HG03196 (cell line): ENCODE data around the gene LENG8.

Source experiments
- ATAC-seq: cut with Tn5 transposase; IDR thresholded peaks from one replicate; pipeline ENCODE4 v1.9.1; 2021; ENCODE audit not compliant: unreplicated experiment

Gene LENG8

DNA sequence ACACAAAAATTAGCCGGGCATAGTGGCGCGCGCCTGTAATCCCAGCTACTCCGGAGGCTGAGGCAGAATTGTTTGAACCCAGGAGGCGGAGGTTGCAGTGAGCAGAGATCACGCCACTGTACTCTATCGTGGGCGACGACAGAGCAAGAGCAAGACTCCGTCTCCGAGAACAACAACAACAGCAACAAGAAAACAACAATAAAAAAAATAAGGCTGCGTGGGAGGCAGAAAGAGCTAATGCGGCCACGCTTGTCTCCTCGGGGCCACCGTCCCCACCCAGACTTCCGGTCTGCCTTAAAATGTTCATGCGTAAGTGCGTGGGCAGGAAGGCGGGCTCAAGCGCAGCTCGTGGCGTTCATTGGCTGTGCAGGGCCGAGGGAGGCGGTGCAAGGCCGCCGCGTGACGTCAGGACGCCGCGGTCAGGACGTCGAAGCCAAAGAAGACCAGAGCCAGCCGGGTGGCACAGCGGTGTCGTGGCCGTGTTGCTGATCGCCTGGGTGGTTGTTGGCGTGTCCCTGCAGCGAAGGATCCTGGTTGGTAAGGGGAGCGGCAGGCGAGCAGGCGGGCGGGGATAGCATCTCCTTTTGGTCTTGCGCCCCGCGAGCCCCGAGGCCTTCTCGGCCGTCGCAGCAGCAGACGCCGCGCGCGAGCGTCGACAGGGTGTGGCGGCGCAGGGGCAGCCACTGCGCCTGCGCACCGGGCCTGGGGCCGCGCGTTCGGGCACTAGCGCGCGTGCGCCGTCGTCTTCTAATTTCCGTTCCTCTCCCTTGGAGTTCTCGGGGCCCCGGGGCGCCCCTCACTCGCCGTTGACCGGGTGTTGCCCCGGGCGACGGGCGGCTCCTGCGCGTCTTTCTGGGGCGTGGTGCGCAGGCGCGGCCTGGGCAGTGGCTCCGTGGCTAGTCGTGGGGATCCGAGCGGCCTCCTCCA, at the start of gene LENG8:
LENG8 (plus strand) TSS at position 426 of the 927 bp plus-strand sequence. CDS start 2,146 bp downstream, outside the sequence.
- ATAC-seq, result peak; percentile 86

- no peak for ATAC-seq
Observed at GRCh38 chr19:54400913-54401312, 48.1 kb upstream of the LENG8 start.

GRCh38 chr19:54403054-54403453, 45.9 kb upstream of the LENG8 start:
- ATAC-seq, result no peak

DNA sequence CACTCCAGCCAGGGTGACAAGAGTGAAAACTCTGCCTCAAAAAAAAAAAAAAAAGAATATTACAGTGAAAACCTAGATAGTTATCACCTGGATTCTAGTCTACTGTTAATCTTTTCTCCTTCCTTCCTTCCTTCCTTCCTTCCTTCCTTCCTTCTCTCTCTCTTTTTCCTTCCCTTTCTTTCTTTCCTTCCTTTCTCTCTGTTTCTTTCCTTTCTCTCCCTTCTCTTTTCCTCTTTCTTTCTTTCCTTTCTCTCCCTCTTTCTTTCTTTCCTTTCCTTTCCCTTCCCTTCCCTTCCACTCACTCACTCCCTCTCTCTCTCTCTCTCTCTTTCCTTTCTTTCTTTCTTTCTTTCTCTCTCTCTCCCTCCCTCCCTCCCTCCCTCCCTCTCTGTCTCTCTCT, 43.4 kb upstream of the LENG8 start:
- no peak for ATAC-seq

- ATAC-seq, result no peak
Observed at GRCh38 chr19:54407780-54408179, 41.2 kb upstream of the LENG8 start.

DNA sequence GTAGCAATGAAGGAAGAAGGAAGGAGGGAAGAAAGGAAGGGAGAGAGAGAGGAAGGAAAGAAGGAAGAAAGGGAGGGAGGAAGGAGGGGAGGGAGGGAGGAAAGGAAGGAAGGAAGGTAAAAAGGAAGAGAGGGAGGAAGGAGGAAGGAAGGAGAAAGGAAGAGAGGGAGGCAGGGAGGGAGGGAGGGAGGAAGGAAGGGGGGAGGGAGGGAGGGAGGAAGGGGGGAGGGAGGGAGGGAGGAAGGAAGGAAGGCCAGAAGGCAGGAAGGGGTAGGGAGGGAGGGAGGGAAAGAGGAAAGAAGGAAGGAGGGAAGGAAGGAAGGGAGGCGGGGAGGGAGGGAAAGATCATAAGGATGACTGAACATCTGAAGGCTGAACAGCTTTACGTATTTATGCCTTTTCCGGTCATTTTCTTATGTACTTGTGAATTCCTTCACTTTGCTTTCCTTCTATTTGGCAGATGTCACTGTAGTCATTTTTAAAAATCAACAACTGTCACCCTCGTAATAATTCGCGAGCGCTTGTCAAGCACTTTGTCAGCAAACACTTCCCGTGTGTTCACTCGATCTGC, 40.5 kb upstream of the LENG8 start:
- no peak for ATAC-seq

DNA sequence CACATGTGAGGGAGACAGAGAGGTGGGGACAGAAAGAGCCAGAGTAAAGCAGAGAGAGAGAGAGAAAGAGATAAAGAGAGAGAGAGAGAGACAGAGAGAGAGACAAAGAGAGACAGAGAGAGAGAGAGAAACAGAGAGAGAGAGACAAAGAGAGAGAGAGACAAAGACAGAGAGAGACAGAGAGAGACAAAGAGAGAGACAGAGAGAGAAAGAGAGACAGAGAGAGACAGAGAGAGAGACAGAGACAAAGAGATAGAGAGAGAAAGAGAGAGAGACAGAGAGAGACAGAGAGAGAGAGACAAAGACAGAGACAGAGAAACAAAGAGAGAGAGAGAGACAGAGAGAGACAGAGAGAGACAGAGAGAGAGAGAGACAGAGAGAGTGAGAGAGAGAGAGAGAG, 38.0 kb upstream of the LENG8 start:
- ATAC-seq, result no peak

- no peak for ATAC-seq
Observed at GRCh38 chr19:54412877-54413276, 36.1 kb upstream of the LENG8 start.

- ATAC-seq, result no peak
Observed at GRCh38 chr19:54414156-54414555, 34.8 kb upstream of the LENG8 start.

DNA sequence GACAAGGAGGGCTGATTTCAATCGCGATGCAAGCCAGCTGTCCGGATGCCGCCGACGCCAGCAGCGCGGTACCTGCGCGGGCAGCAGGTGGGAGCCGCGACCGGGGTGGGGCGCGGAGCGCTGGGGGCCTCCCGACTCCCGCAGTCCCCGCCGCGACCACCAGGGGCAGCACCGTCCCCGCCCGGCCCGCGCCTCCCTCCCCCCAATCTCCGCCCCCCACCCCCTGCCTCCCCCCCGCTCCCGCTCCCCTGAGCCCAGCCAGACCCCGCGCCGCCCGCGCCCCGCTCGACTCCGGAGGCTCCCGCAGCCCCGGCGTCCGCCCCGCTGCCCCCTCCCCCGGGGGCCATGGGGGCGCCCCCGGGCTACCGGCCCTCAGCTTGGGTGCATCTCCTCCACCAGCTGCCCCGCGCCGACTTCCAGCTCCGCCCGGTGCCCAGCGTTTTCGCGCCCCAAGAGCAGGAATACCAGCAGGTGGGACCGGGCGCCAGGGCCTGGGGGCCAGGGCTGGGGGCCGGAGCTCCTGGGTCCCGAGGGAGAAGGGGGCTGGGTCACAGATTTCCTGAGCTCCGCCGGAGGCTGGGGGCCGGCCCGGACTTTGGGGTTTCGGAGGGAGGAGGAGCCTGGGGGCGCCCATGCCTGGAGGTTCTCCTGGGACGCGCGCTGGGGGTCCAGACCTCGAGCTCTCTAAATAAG, 33.6 kb upstream of the LENG8 start, which contains the start of gene TTYH1:
TTYH1 (plus strand) TSS at position 257 of the 693 bp plus-strand sequence; CDS start at position 346, 89 bp downstream.
- ATAC-seq, result no peak

GRCh38 chr19:54415901-54416673, 32.9 kb upstream of the LENG8 start:
- ATAC-seq, result no peak

DNA sequence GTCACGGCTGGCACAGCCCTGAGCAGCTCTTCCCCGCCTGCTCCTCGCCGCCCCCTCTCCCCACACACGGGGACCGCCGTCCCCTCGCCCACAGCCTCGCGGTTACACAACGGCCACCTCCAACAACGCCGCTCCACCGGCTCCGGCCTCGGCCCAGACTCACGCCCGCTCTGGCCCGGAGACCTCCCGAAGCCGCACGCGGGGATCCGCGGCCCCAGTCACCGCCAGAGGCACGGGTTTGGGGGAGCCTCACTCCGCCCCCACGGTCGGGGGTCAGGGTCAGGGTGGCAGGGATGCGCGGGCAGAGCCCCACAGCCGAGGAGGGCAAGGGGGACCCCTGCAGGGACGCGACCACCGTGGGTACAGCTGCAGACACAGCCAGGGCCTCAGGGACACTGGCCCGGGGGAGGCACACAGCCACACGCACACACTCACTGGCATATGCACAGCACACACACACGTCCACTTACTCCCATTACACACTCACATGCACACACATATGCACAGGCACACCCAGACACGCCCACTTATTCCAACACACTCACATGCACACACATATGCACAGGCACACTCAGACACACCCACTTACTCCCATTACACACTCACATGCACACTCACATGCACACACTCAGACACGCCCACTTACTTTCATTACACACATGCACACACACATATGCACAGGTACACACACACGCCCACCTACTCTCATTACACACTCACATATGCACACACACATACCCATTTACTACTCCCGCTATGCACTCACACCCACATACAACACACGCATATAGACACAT, 32.1 kb upstream of the LENG8 start:
- ATAC-seq, result no peak

- ATAC-seq, result no peak
Observed at GRCh38 chr19:54418030-54418929, 30.7 kb upstream of the LENG8 start.

DNA sequence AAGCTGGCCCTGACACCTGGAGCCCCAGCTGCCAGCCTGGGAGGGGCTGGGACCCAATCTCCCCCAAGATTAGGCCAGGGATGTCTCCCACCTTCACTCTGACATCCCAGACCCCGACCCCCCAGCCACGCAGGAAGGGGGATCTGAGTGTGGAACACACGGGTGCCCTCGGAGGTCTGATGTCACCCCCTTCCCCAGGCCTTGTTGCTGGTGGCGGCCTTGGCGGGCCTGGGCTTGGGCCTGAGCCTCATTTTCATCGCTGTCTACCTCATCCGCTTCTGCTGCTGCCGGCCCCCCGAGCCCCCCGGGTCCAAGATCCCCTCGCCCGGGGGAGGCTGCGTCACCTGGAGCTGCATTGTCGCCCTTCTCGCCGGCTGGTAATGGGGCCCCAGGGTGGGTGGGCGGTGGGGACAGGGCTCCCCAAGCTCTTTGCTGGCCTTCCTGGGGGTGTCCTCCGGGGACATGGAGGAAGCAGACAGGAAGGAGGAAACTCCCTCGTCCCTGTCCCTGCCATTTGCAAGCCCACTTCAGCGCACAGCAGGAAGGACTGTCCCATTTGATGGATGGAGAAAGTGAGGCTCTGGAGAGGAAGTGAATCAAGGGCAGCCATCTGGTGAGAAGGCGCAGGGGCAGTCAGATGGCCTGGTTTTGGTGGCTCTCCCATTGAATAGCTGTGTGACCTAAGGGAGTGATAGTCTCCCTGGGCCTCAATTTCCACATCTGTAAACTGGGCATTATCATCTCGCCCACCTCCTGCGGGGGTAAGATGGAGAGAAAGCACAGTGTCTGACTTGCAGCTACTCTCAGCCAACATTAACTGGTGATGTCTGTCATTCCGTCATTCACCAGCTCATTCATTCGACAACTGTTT, 29.8 kb upstream of the LENG8 start:
- ATAC-seq, result no peak

DNA sequence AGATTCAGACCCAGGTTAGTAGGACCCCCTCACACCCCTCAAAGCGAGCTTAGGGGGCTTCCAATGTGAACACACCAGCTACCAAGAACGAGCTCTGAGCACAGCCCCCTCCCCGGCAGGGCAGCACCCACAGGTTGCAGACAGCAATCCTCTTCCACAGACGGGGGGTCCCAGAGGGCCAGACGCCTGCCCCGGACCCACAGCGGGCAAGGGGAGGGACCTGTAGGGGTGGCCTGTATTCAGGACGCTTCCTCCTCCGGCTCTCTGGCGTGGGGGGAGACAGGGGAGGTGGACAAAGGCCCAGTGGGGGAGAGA, 29.0 kb upstream of the LENG8 start:
- ATAC-seq, result no peak

- ATAC-seq, result no peak
Observed at GRCh38 chr19:54420383-54421168, 28.4 kb upstream of the LENG8 start.

DNA sequence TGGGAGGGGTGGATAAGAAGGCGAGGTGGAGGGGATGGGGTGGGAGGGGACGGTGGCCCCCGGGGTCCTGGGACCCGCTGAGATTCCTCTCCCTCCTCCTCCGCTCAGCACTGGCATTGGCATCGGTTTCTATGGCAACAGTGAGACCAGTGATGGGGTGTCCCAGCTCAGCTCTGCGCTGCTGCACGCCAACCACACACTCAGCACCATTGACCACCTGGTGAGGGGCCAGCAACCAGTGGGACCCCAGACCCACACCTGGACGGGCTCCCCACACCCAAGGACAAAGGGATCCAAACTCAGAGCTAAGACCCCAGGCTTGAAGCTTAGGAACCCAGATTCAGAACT, 27.9 kb upstream of the LENG8 start:
- ATAC-seq, result no peak

DNA sequence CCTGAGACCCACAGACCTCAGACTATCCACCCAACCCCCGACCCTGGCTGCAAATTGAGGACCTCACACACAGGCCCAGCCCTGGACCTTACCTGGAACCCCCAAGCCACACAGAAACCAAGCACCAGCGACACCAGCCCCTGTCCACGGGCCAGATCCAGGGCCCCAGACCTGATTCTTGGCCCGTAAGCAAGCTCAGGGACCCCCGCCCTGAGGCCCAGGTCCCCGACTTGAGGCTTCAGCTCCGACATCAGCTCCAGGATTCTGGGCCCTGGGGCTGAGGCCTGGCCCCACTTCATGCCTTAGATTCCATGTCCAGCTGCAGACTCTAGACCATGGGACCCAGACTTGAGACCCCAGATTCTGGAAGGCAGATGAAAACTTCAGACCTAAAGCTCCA, 27.5 kb upstream of the LENG8 start:
- no peak for ATAC-seq
